22Rv1 (cell line): ENCODE results near the gene MSRB1.

Experiments used
- CTCF ChIP-seq: fragments of 450-650 bp; IDR thresholded peaks from 2 replicates; pipeline ENCODE4 v1.5.1; 2017; ENCODE audit warnings: mild to moderate bottlenecking
- ZFX ChIP-seq: fragments of 450-650 bp; IDR thresholded peaks from 2 replicates; pipeline ENCODE4 v1.6.1; 2017; ENCODE audit warnings: antibody characterized with exemption, borderline replicate concordance

- TF ChIP-seq CTCF: no peak
- no peak for TF ChIP-seq ZFX
Measured at GRCh38 chr16:1971796-1972489, 28.9 kb upstream of the MSRB1 start, which contains the start of gene TBL3.
